HepG2 (cell line): ENCODE results near the gene POLG2. TPM values are rescaled to one million over a fixed set of nuclear protein-coding genes. Genes with fewer than 3 reads are reported as not detected.

Experiments used
- ATAC-seq: fragments of 200-7000 bp; cut with Tn5 transposase; 3 replicates; pipeline ENCODE4 v1.9.1; 2020; ENCODE audit warnings: mild to moderate bottlenecking, moderate library complexity
- BruUV-seq: library from RNA; stranded (reverse); fragments of 400-500 nt; replicated peaks from 2 replicates; lab custom pipeline; 2021; lab: Mats Ljungman, UMichigan
- CTCF ChIA-PET: fragments of 300-600 bp; formaldehyde crosslinking; extraction: SDS; loops from one replicate; lab custom pipeline; 2021; ENCODE audit warnings: low total read pairs, inconsistent platforms, low intra/inter-chr PET ratio; lab: Yijun Ruan, JAX
- POLR2A ChIA-PET: fragments of 350-600 bp; sonication (Branson Sonifier 250); formaldehyde crosslinking; loops from one replicate; lab custom pipeline; 2020; ENCODE audit warnings: antibody characterized with exemption, inconsistent platforms; lab: Yijun Ruan, JAX
- DNase-seq: peaks from one replicate; pipeline ENCODE4 v3.0.0-alpha.2; 2015; ENCODE audit warnings: low spot score
- FAIRE-seq: peaks from 3 replicates; lab custom pipeline; 2011; peaks lifted over from hg19 to GRCh38; lab: Jason Lieb, UNC
- H2AFZ ChIP-seq: one replicate; pipeline ENCODE4 v1.6.1; 2011; ENCODE audit warnings: low read length, inconsistent platforms
- H3K27ac ChIP-seq: fragments of 300-600 bp; 3 replicates; pipeline ENCODE4 v1.8.0; 2011; ENCODE audit warnings: mixed run types, mild to moderate bottlenecking, mixed read lengths, low read length, inconsistent platforms; ENCODE audit not compliant: insufficient read depth; ENCODE audit errors: extremely low read length
- H3K27me3 ChIP-seq, 2 experiments: fragments of 200-600 bp in 1 of 2; 2 replicates in 1 of 2; 3 replicates in 1 of 2; pipeline versions ENCODE4 v1.6.0 to v1.8.0; 2011; ENCODE audit warnings: low read length in 2 of 2, mild to moderate bottlenecking in 2 of 2, moderate library complexity in 2 of 2, inconsistent platforms in 1 of 2; ENCODE audit not compliant: insufficient read depth in 2 of 2, control insufficient read depth in 1 of 2
- H3K36me3 ChIP-seq, 2 experiments: fragments of 200-600 bp in 1 of 2; replicated peaks in 1 of 2; 2 replicates in 1 of 2; 3 replicates in 1 of 2; pipeline versions ENCODE4 v1.5.1 to v1.8.0; 2011; ENCODE audit warnings: low read length in 2 of 2, inconsistent platforms in 1 of 2; ENCODE audit not compliant: insufficient read depth in 2 of 2, control insufficient read depth in 1 of 2
- H3K4me1 ChIP-seq: 2 replicates; pipeline ENCODE4 v1.5.1; 2012; ENCODE audit warnings: low read length, inconsistent platforms; ENCODE audit not compliant: insufficient read depth
- H3K4me2 ChIP-seq: 2 replicates; pipeline ENCODE4 v1.6.0; 2011; ENCODE audit warnings: low read depth, low read length, inconsistent platforms
- H3K4me3 ChIP-seq, 3 experiments: fragments of 200-600 bp in 1 of 3; sonication (generic), shearing (Covaris generic) in 1 of 3; replicated peaks in 1 of 3; 2 replicates each; pipeline ENCODE4 v1.5.1; 2011 to 2016; ENCODE audit warnings: low read length in 3 of 3, inconsistent platforms in 2 of 3, low read depth in 2 of 3, mild to moderate bottlenecking in 2 of 3, control low read depth in 1 of 3, mixed read lengths in 1 of 3; ENCODE audit not compliant: insufficient read depth in 1 of 3
- H3K79me2 ChIP-seq: one replicate; pipeline ENCODE4 v1.6.1; 2011; ENCODE audit warnings: low read length, inconsistent platforms; ENCODE audit not compliant: insufficient read depth
- H3K9ac ChIP-seq: 2 replicates; pipeline ENCODE4 v1.6.0; 2011; ENCODE audit warnings: mild to moderate bottlenecking, low read depth, low read length, inconsistent platforms; ENCODE audit not compliant: insufficient read depth
- H3K9me3 ChIP-seq: 2 replicates; pipeline ENCODE4 v1.5.1; 2012; ENCODE audit warnings: mild to moderate bottlenecking, low read length
- H4K20me1 ChIP-seq: 2 replicates; pipeline ENCODE4 v1.6.0; 2011; ENCODE audit warnings: inconsistent platforms, mild to moderate bottlenecking, low read length, moderate library complexity; ENCODE audit not compliant: insufficient read depth
- POLR2AphosphoS2 ChIP-seq: IDR thresholded peaks from 2 replicates; pipeline ENCODE4 v1.6.1; 2011; ENCODE audit warnings: low read depth, low read length, improper control_type of control experiment
- POLR2AphosphoS5 ChIP-seq: IDR thresholded peaks from 2 replicates; pipeline ENCODE4 v1.6.1; 2012; ENCODE audit warnings: low read depth, low read length
- POLR2G ChIP-seq: fragments of 200-400 bp; formaldehyde crosslinking; IDR thresholded peaks from 2 replicates; pipeline ENCODE4 v1.6.1; 2018; ENCODE audit warnings: mild to moderate bottlenecking, low read depth, low read length, moderate library complexity
- RBM22 ChIP-seq: fragments of 200-400 bp; formaldehyde crosslinking; optimal IDR thresholded peaks from 2 replicates; pipeline ENCODE3; 2017; ENCODE audit warnings: mild to moderate bottlenecking, low read length, moderate library complexity
- RFX1 ChIP-seq: fragments of 450-650 bp; IDR thresholded peaks from 2 replicates; pipeline ENCODE4 v1.6.1; 2017
- ZNF256 ChIP-seq: sonication (generic); formaldehyde crosslinking; conservative IDR thresholded peaks from 2 replicates; pipeline ENCODE4 v1.4.0; 2020; ENCODE audit warnings: missing genetic modification reagents
- ZNF432 ChIP-seq: sonication (generic); formaldehyde crosslinking; IDR thresholded peaks from 2 replicates; pipeline ENCODE4 v1.5.0; 2020; ENCODE audit warnings: missing genetic modification reagents, mild to moderate bottlenecking, borderline replicate concordance
- ZNF780A ChIP-seq: sonication (generic); formaldehyde crosslinking; IDR thresholded peaks from 2 replicates; pipeline ENCODE4 v1.8.0; 2022; ENCODE audit warnings: mild to moderate bottlenecking, missing genetic modification reagents, moderate library complexity
- ZSCAN22 ChIP-seq: sonication (generic); formaldehyde crosslinking; IDR thresholded peaks from 2 replicates; pipeline ENCODE4 v1.4.0; 2020; ENCODE audit warnings: mild to moderate bottlenecking, missing genetic modification reagents
- WGBS: methylation state at CpG from one replicate; pipeline ENCODE4 v1.1.6; 2017; ENCODE audit warnings: low lambda C conversion rate; 5-methylcytosine and 5-hydroxymethylcytosine counted together
- in situ Hi-C: cut with HindIII; loops from 2 replicates; pipeline ENCODE4 v1.10.0; 2017; ENCODE audit warnings: low pct_unique_long_range_greater_than_20kb; ENCODE audit not compliant: extremely low pct_ligation_motif_present
- intact Hi-C: fragments of 100-400 bp; cut with micrococcal nuclease; formaldehyde crosslinking; loops from one replicate; pipeline ENCODE4 v1.10.0; 2022; ENCODE audit not compliant: unreplicated experiment
- polyA plus RNA-seq, 8 experiments: library from polyadenylated mRNA; depleted of rRNA in 3 of 8; stranded (reverse) in 7 of 8; unstranded in 1 of 8; fragments of >200 nt; fragmentation: Illumina TruSeq in 4 of 8; extraction: Trizol in 4 of 8; gene quantifications; 2 replicates each; pipeline versions ENCODE4 v1.2.1 to v1.2.3, GENCODE V29; 2011 to 2016; ENCODE audit warnings: low read depth in 4 of 8, missing spikeins in 1 of 8, mixed read lengths in 1 of 8; ENCODE audit not compliant: insufficient read depth in 1 of 8
- total RNA-seq, 5 experiments: library from RNA; depleted of rRNA; stranded (reverse); fragments of >200 nt; fragmentation: Illumina TruSeq; extraction: Trizol; gene quantifications; 2 replicates each; pipeline ENCODE4 v1.2.3, GENCODE V29; 2016; ENCODE audit warnings: low read depth in 1 of 5
- TF ChIP-seq, protein P1 (sequence below): sonication (generic); formaldehyde crosslinking; IDR thresholded peaks from 2 replicates; pipeline ENCODE4 v1.5.0; 2020; ENCODE audit warnings: mild to moderate bottlenecking, missing genetic modification reagents, borderline replicate concordance
- TF ChIP-seq, protein P2 (sequence below): sonication (generic); formaldehyde crosslinking; IDR thresholded peaks from 2 replicates; pipeline ENCODE4 v1.5.0; 2020; ENCODE audit warnings: missing genetic modification reagents

Gene POLG2
- total and polyA plus RNA-seq, 2 of the 13 experiments (the other 11 are each of a cell fraction or from before 2014, with no cell fraction given), result 21.1 to 25.5 TPM

DNA sequence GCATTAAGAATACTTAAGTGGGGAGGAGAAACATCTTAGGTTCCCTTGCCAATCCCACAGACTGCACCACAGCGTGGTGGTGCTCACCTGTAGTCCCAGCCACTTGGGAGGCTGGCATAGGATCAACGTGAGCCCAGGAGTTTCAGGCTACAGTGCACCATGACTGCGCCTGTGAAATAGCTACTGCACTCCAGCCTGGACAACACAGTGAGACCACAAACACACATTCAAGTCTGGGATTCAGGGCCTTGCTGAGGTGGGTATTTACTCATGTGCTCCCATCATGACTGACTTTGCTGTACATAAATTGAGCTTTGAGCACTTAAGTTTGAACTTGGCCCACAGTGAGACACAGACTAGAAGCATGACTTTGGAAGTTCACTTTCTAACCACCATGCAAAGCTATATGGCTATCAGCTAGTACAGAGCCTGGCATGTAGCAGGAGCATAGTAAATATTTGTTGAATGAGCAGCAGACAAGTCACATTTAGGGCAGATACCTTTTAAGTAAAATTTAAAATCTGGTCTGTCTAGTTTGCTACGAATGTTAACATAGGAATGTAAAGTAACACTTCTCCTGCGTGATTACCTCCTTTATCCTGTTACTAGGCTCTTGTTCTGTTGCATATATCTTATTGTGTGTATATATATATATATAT, 43.4 kb upstream of the POLG2 start (continued):
- TF ChIP-seq, protein P1, sequence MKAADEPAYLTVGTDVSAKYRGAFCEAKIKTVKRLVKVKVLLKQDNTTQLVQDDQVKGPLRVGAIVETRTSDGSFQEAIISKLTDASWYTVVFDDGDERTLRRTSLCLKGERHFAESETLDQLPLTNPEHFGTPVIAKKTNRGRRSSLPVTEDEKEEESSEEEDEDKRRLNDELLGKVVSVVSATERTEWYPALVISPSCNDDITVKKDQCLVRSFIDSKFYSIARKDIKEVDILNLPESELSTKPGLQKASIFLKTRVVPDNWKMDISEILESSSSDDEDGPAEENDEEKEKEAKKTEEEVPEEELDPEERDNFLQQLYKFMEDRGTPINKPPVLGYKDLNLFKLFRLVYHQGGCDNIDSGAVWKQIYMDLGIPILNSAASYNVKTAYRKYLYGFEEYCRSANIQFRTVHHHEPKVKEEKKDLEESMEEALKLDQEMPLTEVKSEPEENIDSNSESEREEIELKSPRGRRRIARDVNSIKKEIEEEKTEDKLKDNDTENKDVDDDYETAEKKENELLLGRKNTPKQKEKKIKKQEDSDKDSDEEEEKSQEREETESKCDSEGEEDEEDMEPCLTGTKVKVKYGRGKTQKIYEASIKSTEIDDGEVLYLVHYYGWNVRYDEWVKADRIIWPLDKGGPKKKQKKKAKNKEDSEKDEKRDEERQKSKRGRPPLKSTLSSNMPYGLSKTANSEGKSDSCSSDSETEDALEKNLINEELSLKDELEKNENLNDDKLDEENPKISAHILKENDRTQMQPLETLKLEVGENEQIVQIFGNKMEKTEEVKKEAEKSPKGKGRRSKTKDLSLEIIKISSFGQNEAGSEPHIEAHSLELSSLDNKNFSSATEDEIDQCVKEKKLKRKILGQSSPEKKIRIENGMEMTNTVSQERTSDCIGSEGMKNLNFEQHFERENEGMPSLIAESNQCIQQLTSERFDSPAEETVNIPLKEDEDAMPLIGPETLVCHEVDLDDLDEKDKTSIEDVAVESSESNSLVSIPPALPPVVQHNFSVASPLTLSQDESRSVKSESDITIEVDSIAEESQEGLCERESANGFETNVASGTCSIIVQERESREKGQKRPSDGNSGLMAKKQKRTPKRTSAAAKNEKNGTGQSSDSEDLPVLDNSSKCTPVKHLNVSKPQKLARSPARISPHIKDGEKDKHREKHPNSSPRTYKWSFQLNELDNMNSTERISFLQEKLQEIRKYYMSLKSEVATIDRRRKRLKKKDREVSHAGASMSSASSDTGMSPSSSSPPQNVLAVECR (CRISPR knock-in tag), result no peak
- no peak for TF ChIP-seq ZNF432
- TF ChIP-seq, protein P2, sequence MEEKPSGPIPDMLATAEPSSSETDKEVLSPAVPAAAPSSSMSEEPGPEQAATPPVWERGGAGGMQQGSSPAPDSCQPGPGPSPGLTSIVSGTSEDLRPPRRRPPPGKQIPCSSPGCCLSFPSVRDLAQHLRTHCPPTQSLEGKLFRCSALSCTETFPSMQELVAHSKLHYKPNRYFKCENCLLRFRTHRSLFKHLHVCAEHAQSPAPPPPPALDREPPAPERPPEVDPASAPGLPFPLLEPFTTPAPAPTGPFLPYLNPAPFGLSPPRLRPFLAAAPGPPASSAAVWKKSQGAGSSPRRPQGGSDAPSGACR, result no peak

DNA sequence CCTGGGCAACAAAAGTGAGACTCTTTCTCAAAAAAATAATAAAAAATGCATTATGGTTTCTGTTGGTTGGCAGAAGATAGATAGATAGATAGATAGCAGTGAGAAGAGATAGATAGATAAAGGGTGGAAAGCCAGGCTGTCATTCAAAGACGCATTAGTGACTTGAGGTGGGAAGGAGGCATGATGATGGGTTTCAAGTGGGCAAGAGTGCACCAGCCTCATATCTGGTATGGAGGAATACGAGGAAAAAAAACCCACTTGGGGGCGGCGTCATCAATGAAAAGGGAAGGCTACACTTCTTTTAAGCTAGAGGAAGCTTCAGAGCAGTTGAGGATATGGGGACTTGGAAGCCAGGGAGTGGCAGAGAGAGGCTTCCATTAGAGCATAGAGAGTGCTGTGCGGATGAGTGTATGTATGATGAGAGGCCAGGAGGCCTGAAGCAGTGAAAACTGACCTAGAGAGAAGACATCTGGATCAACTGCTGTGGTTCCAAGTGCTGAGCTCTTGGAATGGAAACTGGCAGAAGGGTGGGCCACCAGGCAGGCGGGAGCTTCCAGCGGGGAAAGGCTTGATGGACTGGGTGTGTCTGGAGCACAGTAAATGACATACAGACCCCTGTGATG, 41.8 kb upstream of the POLG2 start:
- CTCF ChIA-PET, result no interaction called here
- H3K36me3 ChIP-seq, result peaks cover 12 to 38% of the 10 kb centered on the region in 2 experiments
- in situ Hi-C loops, result loop anchor here (25.0 kb wide), 1 partner anchor 99 kb away; no protein-coding TSS in a partner anchor
- TF ChIP-seq POLR2AphosphoS2, result peak; percentile 42; the same call in 1 of the 2 replicates
- no peak for TF ChIP-seq ZNF780A (CRISPR knock-in tag)
- no peak for TF ChIP-seq ZNF256 (CRISPR knock-in tag)
- TF ChIP-seq RBM22, result peak; percentile 87
- no peak for TF ChIP-seq ZSCAN22 (CRISPR knock-in tag)
- no peak for TF ChIP-seq RFX1
- 0 out of 2 replicates have a peak, but pooled peaks have one; percentile 26 for TF ChIP-seq POLR2AphosphoS5
- TF ChIP-seq POLR2G, result peak; percentile 46; the same call in 1 of the 2 replicates

More for the DNA sequence above, 41.8 kb upstream of the POLG2 start:
- Histone ChIP-seq H4K20me1 (no peaks in the 10 kb centered on the region; the same call in 1 of the 2 replicates), H3K79me2 (no peaks in the 10 kb centered on the region), H3K9ac (no peak overlapping the region), H3K27ac (no peak overlapping the region), H3K4me2 (no peak overlapping the region), H2AFZ (no peak overlapping the region), H3K4me3 (no peak overlapping the region), H3K27me3 (no peaks in the 10 kb centered on the region), H3K4me1 (peaks cover 4% of the 10 kb centered on the region; the same call in 1 of the 2 replicates), H3K9me3 (no peaks in the 10 kb centered on the region)
- intact Hi-C loops, result loop anchor here (10.0 kb wide), 1 partner anchor 196 kb away; no protein-coding TSS in a partner anchor
- POLR2A ChIA-PET, result interaction anchor here (1.3 kb wide), 1 partner anchor 41 kb away, joined by 3 read pairs; the partner anchor contains the start of gene POLG2
- WGBS, result 95% methylated on average over 7 of the region's 7 CpGs
- BruUV-seq, result no TSS peak
- FAIRE-seq (no peak), DNase-seq (no peak), ATAC-seq (peak; percentile 17; the same call in 2 of the 3 replicates)
